Stimulated activated naive CD8-positive, alpha-beta T cell treated with anti-CD3 and anti-CD28 coated beads, Interleukin-15, Interleukin-2, amounts not matched to agents 100 ng/mL and 50 ng/mL, for 24 hours (primary cell): ENCODE results near the gene GAS6.

Experiments
- H3K27ac Mint-ChIP-seq: one replicate; pipeline ENCODE4 v1.8.0; 2021; ENCODE audit warnings: mild to moderate bottlenecking, mixed read lengths
- H3K27me3 Mint-ChIP-seq: one replicate; pipeline ENCODE4 v1.8.0; 2021; ENCODE audit warnings: mixed read lengths
- H3K36me3 Mint-ChIP-seq: one replicate; pipeline ENCODE4 v1.8.0; 2021; ENCODE audit warnings: low read depth, mixed read lengths
- H3K4me1 Mint-ChIP-seq: one replicate; pipeline ENCODE4 v1.8.0; 2021; ENCODE audit warnings: low read depth, mixed read lengths
- H3K4me3 Mint-ChIP-seq: one replicate; pipeline ENCODE4 v1.8.0; 2021; ENCODE audit warnings: mild to moderate bottlenecking, mixed read lengths
- H3K9me3 Mint-ChIP-seq: one replicate; pipeline ENCODE4 v1.8.0; 2021; ENCODE audit warnings: mixed read lengths

GAS6 gene

GRCh38 chr13:113820813-113821651 lies 42.8 kb downstream of the GAS6 start:
- Mint-ChIP-seq H3K9me3 (no peaks in the 10 kb centered on the region), H3K4me1 (peaks cover 12% of the 10 kb centered on the region), H3K4me3 (no peak overlapping the region), H3K27ac (no peak overlapping the region), H3K36me3 (peaks cover 5% of the 10 kb centered on the region), H3K27me3 (peaks cover 1% of the 10 kb centered on the region)

- no peak overlapping the region for H3K27ac Mint-ChIP-seq
- peaks cover 19% of the 10 kb centered on the region for H3K4me1 Mint-ChIP-seq
- no peak overlapping the region for H3K4me3 Mint-ChIP-seq
- H3K36me3 Mint-ChIP-seq: peaks cover 11% of the 10 kb centered on the region
- peaks cover 8% of the 10 kb centered on the region for H3K27me3 Mint-ChIP-seq
- H3K9me3 Mint-ChIP-seq: no peaks in the 10 kb centered on the region
Observed at GRCh38 chr13:113819731-113820715, 43.9 kb downstream of the GAS6 start.

GRCh38 chr13:113819341-113819730 lies 44.5 kb downstream of the GAS6 start:
- H3K9me3 Mint-ChIP-seq: no peaks in the 10 kb centered on the region
- peaks cover 19% of the 10 kb centered on the region for H3K4me1 Mint-ChIP-seq
- peaks cover 8% of the 10 kb centered on the region for H3K27me3 Mint-ChIP-seq
- H3K36me3 Mint-ChIP-seq: peaks cover 11% of the 10 kb centered on the region
- H3K4me3 Mint-ChIP-seq: no peak overlapping the region
- no peak overlapping the region for H3K27ac Mint-ChIP-seq

GRCh38 chr13:113818700-113819295 lies 45.1 kb downstream of the GAS6 start:
- H3K27me3 Mint-ChIP-seq: peaks cover 8% of the 10 kb centered on the region
- H3K36me3 Mint-ChIP-seq: peaks cover 11% of the 10 kb centered on the region
- H3K4me3 Mint-ChIP-seq: no peak overlapping the region
- no peaks in the 10 kb centered on the region for H3K9me3 Mint-ChIP-seq
- peaks cover 19% of the 10 kb centered on the region for H3K4me1 Mint-ChIP-seq
- no peak overlapping the region for H3K27ac Mint-ChIP-seq

- Mint-ChIP-seq H3K36me3 (peaks cover 11% of the 10 kb centered on the region), H3K4me1 (peaks cover 19% of the 10 kb centered on the region), H3K4me3 (no peak overlapping the region), H3K9me3 (no peaks in the 10 kb centered on the region), H3K27me3 (peaks cover 8% of the 10 kb centered on the region), H3K27ac (no peak overlapping the region)
Observed at GRCh38 chr13:113817860-113818691, 45.8 kb downstream of the GAS6 start.

- Mint-ChIP-seq H3K9me3 (no peaks in the 10 kb centered on the region), H3K4me3 (peak overlapping the region; percentile 99), H3K27ac (peak overlapping the region; percentile 83), H3K27me3 (peaks cover 8% of the 10 kb centered on the region), H3K36me3 (peaks cover 11% of the 10 kb centered on the region), H3K4me1 (peaks cover 19% of the 10 kb centered on the region)
Observed at GRCh38 chr13:113816946-113817859, 46.7 kb downstream of the GAS6 start.

GRCh38 chr13:113816254-113816929 lies 47.5 kb downstream of the GAS6 start:
- H3K27me3 Mint-ChIP-seq: peaks cover 8% of the 10 kb centered on the region
- peak overlapping the region; percentile 99 for H3K4me3 Mint-ChIP-seq
- no peaks in the 10 kb centered on the region for H3K9me3 Mint-ChIP-seq
- H3K4me1 Mint-ChIP-seq: peaks cover 19% of the 10 kb centered on the region
- peaks cover 11% of the 10 kb centered on the region for H3K36me3 Mint-ChIP-seq
- peak overlapping the region; percentile 92 for H3K27ac Mint-ChIP-seq

GRCh38 chr13:113815151-113816058 lies 48.5 kb downstream of the GAS6 start:
- peaks cover 19% of the 10 kb centered on the region for H3K4me1 Mint-ChIP-seq
- peaks cover 8% of the 10 kb centered on the region for H3K27me3 Mint-ChIP-seq
- H3K27ac Mint-ChIP-seq: peak overlapping the region; percentile 92
- peak overlapping the region; percentile 99 for H3K4me3 Mint-ChIP-seq
- peaks cover 11% of the 10 kb centered on the region for H3K36me3 Mint-ChIP-seq
- H3K9me3 Mint-ChIP-seq: peaks cover under 1% of the 10 kb centered on the region

- H3K4me1 Mint-ChIP-seq: peaks cover 19% of the 10 kb centered on the region
- H3K27me3 Mint-ChIP-seq: peaks cover 8% of the 10 kb centered on the region
- H3K27ac Mint-ChIP-seq: no peak overlapping the region
- H3K9me3 Mint-ChIP-seq: peaks cover 3% of the 10 kb centered on the region
- H3K36me3 Mint-ChIP-seq: peaks cover 11% of the 10 kb centered on the region
- H3K4me3 Mint-ChIP-seq: no peak overlapping the region
Observed at GRCh38 chr13:113814435-113814821, 49.4 kb downstream of the GAS6 start.

- Mint-ChIP-seq H3K4me3 (no peak overlapping the region), H3K9me3 (peaks cover 3% of the 10 kb centered on the region), H3K4me1 (peaks cover 19% of the 10 kb centered on the region), H3K27ac (no peak overlapping the region), H3K27me3 (peaks cover 8% of the 10 kb centered on the region), H3K36me3 (peaks cover 11% of the 10 kb centered on the region)
Observed at GRCh38 chr13:113813749-113814434, 50.0 kb downstream of the GAS6 start.

- H3K4me3 Mint-ChIP-seq: no peak overlapping the region
- H3K4me1 Mint-ChIP-seq: peaks cover 19% of the 10 kb centered on the region
- H3K36me3 Mint-ChIP-seq: peaks cover 11% of the 10 kb centered on the region
- H3K27ac Mint-ChIP-seq: no peak overlapping the region
- peaks cover 3% of the 10 kb centered on the region for H3K9me3 Mint-ChIP-seq
- peaks cover 8% of the 10 kb centered on the region for H3K27me3 Mint-ChIP-seq
Observed at GRCh38 chr13:113813070-113813748, 50.7 kb downstream of the GAS6 start.
